Right ventricle myocardium superior (tissue), 1 donor: ENCODE measurements around the gene KDF1. TPM values are rescaled to one million over a fixed set of nuclear protein-coding genes. Genes with fewer than 3 reads are reported as not detected.
"Not testable (repeated sequence)": the region's sequence is repeated elsewhere in the genome, so short reads cannot be mapped to it uniquely, and the experiment has no call there.

Experiments
- ATAC-seq: fragments of 200-7000 bp; cut with Tn5 transposase; one replicate; pipeline ENCODE4 v1.9.1; 2020; ENCODE audit warnings: mild to moderate bottlenecking; ENCODE audit not compliant: poor library complexity
- DNase-seq: peaks from one replicate; pipeline ENCODE4 v3.0.0-alpha.2; 2020
- intact Hi-C: fragments of 100-400 bp; cut with DNase I; formaldehyde crosslinking; loops from one replicate; pipeline ENCODE4 v1.11.2; 2022
- total RNA-seq: library from RNA; stranded (reverse); fragmentation: NEBNext Ultra II Directional; extraction: Animal tissue kit (Norgen Biotek cat#: 25700); gene quantifications from one replicate; pipeline ENCODE4 v1.2.1, GENCODE V29; 2021
- donor health status: DM: no; HTN: yes; CAD: no; lungs with severe emphysema.

Gene KDF1
- total RNA-seq, 1 donor from 2014 or later: 0.35 TPM

DNA sequence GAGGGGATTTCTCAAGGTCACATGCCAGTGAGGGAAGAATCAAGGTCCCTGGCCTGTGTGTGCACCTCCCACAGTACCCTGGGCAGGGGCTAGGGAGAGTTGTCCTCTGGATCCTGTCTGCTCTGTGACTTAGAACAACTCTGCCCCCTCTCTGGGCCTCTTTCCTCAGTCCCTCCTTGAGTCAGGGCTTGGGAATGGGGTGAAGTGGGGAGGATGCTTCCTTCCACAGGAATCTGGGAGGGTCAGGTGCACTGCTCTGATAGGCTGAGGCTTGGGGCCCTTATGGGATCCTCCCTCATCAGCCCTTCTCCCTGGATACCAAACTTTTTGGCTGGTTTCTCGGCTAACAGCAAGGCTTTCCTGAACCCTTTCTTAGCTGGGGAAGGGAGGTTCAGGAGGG, 35.8 kb upstream of the KDF1 start:
- ATAC-seq: no peak
- DNase-seq: no peak
- intact Hi-C loops: loop anchor here (5.0 kb wide), 1 partner anchor 101 kb away; no protein-coding TSS in a partner anchor

DNA sequence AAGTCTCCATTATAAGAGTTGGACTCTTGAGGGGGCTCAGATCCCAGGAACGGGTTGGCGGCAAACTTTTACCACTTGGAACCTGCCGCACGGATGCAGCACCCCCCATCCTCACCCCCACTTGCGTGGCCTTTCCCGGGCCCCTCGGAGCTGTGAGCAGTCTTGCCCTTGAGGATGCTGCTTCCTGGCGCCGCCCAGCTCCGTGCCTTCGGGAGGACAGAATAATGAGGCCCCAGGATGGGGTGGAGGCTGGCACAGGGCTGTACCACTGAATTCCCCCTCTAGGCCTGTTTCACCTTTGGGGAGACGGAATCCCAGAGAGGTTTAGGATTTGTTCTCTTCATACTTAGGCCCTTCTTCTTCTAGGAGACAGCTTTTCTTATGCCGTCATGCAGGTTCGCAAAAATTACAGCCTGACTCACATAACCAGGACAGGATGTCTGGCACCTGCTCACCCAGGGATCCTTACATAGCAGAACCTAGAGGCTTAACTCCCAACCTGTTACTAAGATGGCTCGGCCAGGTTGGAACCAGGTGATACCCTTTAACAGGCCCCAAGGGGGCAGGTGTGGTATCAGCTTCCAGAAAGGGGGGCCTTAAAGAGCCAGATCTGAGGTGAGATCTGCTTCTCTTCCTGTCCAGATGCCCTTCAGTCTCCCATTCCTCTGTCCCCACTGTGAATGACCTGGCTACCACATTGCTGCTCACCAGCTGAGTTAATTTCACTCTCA, 34.7 kb upstream of the KDF1 start:
- intact Hi-C loops: loop anchor here (5.0 kb wide), 1 partner anchor 102 kb away; no protein-coding TSS in a partner anchor
- ATAC-seq (no peak), DNase-seq (no peak)

DNA sequence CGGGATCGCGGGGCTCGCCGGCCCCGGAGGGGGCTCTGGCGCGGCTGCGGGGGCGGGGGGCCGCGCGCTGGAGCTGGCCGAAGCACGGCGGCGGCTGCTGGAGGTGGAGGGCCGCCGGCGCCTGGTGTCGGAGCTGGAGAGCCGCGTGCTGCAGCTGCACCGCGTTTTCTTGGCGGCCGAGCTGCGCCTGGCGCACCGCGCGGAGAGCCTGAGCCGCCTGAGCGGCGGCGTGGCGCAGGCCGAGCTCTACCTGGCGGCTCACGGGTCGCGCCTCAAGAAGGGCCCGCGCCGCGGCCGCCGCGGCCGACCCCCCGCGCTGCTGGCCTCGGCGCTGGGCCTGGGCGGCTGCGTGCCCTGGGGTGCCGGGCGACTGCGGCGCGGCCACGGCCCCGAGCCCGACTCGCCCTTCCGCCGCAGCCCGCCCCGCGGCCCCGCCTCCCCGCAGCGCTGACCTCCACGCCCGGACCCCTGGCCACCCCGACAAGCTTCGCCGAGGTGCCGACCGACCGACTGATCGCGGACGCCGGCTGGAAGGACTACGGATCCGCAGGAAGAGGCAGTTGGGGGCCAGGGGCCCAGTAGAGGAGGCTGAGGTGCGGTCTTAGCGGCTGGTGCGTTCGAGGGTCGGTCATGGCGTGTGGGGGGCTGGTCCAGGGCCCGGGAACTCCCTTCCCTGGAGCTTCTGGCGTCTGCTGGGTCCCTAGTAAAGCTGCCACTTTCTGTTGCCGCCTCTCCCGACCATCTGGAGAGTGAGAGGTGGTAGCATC, 33.9 kb upstream of the KDF1 start:
- intact Hi-C loops: no loop called here
- no peak for ATAC-seq
- DNase-seq: no peak

DNA sequence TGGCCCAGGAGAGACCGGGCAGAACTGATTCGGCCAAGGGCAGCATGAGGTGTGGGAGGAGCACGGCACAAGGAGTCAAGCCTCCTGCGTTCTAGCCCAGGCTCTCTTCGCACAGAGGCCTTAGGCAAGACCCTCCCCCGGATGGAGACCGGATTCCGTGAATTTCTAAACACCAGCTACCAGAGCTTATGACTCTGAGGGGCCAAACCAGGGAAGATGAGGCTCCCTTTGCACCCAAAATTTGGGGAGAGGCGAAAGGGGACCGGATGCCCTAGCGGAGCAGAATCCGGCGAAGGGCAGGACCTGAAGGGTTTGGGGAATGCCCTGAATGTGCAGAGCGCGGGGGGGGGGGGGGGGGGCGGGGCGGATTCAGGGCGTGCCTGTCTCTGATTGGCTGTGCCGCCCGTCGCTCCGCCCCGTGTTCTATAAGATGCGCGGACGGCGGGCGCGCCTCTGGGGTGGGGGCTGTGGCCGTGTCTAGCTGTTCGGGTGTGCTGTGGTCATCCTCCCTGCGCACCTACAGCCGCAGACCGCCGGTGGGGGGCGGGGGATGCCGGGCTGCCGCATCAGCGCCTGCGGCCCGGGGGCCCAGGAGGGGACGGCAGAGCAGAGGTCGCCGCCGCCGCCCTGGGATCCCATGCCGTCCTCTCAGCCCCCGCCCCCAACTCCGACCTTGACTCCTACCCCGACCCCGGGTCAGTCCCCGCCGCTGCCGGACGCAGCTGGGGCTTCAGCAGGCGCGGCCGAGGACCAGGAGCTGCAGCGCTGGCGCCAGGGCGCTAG, 33.2 kb upstream of the KDF1 start, which contains the start of gene TRNP1:
Gene TRNP1, plus strand, starts transcription at position 456 of the 783 bp plus-strand sequence. Its CDS starts 95 bp downstream, at position 551.
- peak; percentile 89 for DNase-seq
- intact Hi-C loops: no loop called here
- peak; percentile 76 for ATAC-seq

DNA sequence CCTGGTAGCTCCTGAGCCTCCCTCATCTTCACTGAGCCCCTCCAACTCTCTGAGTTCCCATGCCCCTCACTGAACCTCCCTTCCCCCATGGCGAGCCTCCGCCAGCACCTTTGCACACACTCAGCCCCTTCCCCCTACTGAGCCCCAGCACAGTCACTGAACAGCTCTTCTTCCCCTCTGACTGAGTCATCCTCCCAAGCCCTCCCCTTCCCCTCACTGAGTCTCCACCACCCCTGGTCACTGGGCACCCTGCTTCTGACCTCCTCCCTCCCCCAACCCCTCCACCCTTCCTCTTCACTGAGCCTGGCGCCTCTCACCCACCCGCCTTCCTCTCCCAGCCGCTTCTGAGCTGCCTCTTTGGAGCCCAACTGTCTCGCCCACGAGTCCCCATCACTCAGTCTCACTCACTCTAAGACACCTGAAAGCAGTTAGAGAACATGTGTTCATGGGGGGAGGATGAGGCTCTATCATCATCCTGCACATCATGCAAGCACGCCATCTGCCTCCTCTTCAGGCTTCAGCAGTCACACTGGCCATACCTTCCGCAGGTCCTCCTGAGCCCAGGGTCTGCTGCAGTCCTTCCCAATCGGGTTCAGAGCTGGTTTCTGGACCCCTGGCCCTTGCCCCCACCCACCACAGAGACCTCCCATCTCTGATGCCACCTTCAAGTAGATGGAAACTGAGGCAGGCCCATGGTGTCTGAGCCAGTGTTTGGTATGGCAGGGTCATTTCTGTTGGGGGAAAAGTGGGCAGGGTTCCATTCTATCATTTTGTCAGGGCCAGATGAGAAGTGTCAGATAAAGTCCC, 31.2 kb upstream of the KDF1 start:
- intact Hi-C loops: no loop called here

DNA sequence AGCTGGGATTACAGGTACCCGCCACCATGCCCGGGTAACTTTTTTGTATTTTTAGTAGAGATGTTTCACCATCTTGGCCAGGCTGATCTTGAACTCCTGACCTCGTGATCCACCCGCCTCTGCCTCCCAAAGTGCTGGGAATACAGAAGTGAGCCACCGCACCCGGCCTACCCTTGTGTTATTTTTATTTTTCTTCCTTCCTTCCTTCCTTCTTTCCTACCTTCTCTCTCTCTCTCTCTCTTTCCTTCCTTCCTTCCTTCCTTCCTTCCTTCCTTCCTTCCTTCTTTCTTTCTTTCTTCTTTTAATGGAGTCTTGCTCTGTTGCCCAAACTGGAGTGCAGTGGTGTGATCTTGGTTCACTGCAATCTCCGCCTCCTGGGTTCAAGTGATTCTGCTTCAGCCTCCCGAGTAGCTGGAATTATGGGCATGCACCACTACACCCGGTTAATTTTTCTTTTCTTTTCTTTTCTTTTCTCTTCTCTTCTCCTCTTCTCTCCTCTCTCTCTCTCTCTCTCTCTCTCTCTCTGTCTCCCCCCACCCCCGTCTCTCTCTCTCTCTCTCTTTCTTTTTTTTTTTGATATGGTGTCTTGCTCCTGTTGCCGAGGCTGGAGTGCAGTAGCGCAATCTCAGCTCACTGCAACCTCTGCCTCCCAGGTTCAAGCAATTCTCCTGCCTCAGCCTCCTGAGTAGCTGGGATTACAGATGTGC, 29.3 kb upstream of the KDF1 start:
- ATAC-seq, intact Hi-C loops, DNase-seq: not testable (repeated sequence)

More for the DNA sequence above, 31.2 kb upstream of the KDF1 start:
- DNase-seq: no peak
- no peak for ATAC-seq

DNA sequence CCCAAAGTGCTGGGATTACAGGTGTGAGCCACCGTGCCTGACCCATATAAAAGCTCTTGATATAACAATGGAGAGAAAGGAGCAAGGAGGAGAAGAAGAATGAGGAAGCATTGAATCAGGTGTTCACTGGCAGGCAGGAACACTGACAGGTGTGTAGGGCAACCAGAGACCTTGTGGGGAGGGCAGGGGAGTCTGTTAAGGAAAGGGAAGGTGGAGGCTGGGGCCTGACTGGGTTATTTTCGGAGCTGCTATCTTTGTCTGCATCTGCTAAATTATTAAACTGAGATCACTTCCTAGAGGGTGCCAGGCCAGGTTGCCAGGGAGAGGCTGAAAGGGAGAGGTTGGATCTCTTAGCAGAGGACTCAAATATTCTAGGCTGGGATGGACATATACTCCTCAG, 26.4 kb upstream of the KDF1 start:
- DNase-seq (no peak), ATAC-seq (no peak)
- intact Hi-C loops: no loop called here

DNA sequence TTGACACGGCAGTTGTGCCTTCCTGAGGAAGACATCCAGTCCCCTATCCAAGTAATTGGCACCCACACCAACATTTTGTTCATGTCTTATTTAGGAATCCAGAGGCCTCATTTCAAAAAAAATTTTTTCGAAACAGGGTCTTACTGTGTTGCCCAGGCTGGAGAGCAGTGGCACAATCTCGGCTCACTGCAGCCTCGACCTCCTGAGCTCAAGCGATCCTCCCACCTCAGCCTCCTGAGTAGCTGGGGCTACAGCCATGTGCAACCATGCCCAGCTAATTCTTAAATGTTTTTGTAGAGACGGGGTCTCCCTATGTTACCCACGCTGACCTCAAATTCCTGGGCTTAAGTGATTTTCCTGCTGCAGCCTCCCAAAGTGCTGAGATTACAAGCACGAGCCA, 24.0 kb upstream of the KDF1 start:
- DNase-seq: no peak
- no peak for ATAC-seq
- intact Hi-C loops: no loop called here

DNA sequence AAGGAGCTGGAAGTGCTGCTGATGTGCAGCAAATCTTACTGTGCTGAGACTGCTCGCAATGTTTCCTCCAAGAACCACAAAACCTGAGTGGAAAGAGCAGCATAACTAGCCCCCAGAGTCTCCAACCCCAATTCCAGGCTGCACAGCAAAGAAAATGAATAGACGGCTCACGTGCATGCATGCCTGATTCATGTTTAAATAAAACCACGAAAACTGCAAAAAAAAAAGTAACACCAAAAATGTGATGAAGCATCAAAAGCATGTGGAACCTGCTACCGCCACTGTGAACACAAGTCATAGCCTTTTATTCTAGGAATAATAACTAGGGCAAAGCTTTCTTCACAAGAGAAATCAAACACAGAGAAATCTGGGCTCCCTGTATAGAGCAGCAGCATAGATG, 23.6 kb upstream of the KDF1 start:
- intact Hi-C loops: no loop called here
- ATAC-seq: no peak

DNA sequence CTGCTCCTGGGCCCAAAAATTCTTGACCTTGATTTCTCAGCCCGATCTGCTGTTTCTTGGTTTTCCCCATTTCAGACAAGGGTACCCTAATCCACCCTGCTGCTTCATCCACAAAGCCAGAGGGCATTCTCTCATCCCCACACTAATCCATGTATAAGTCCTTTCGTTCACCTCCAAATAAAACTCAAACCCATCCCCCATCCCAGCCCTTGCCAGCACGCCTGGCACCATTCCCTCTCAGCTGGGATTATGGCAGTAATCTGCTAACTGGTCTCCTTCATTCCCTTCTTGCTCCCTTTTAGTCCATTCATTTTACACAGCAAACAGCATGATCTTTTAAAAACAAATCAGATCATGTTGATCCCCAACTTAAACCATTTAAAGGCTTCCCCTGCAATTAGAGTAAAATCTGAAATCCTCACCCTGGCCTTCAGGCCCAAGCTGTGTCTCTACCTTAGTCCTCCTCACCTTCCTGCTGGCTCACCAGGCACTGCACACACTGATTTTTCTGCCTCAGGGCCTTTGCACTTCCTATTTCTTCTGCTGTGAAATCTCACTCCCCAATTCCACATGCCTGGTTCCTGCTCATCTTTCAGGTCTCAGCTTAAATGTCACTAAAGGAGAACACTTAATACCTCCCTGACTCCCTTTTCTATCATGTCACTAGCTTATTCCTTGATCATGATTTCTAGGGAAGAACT, 21.0 kb upstream of the KDF1 start:
- DNase-seq: no peak
- ATAC-seq: no peak
- intact Hi-C loops: no loop called here

More for the DNA sequence above, 23.6 kb upstream of the KDF1 start:
- DNase-seq: no peak

DNA sequence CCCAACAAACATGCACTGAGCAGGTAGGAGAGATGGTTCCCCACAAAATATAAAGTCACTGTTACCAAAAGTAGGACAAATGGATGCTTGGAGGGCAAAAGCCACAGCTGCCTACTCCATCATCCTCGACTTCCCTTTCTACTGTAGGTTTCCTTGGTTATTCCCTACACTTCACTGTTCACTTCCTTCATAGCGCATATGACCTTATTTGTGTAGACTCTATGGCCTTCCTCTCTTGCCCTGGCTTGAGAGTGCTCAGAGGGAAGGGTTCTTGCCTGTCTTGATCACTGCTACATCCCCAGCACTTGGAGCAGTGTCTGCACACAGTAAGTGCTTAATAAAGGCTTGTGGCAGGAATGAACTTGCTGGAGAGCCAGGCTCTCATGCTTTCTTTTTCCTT, 18.6 kb upstream of the KDF1 start:
- no peak for ATAC-seq
- no peak for DNase-seq
- intact Hi-C loops: no loop called here

DNA sequence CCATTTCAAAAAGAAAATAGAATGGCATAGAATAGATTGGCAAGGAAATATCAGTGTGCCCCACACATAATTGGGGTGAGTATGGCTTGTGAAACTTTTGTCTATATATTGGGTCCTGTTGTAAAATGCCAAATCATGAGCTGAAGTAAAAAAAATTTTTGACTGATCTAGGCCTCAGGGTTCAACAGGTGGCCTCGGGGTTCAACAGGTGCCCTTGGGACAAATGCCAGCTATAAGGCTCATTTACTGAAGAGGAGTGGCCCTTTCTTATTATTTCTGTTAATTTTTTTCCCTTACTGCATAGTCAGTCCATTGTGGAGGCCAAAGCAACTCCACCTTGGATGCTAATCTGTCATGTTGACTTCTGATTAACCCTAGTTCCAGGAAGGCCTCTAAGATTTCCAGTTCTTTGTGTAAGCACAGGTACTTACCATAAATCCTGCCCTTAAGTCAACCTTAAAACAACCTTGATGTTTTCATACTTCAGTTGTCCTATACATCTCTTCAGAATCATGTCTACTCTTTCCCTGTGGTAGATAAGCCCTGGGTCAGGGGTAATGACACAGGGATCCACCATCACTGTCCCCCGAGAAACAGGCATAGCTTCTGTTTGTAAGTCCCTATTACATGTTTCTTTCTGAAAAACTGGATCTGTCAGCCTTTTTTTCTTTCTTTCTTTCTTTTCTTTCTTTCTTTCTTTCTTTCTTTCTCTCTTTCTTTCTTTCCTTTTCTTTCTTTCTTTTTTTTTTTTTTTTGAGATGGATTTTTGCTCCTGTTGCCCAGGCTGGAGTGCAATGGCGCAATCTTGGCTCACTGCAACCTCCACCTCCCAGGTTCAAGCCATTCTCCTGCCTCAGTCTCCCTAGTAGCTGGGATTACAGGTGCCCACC, 16.6 kb upstream of the KDF1 start:
- ATAC-seq (no peak), DNase-seq (no peak)
- intact Hi-C loops: no loop called here

DNA sequence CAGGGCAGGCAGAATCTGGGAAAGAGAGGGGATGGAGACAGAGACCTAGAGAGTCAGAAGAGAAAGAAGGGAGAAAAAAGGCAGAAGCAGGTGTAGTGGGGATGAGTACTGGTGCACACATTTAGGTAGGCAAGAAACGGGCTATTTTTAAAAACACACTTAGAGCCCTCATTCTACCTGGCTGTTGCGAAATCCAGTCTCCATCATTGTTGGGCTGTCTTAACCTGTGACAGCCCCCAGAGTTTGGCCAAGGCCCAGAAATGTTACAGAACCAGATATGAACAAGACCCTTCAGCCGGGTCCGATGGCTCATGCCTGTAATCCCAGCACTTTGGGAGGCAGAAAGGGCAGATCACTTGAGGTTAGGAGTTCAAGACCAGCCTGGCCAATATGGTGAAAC, 12.6 kb upstream of the KDF1 start:
- intact Hi-C loops: no loop called here
- DNase-seq (no peak), ATAC-seq (no peak)

DNA sequence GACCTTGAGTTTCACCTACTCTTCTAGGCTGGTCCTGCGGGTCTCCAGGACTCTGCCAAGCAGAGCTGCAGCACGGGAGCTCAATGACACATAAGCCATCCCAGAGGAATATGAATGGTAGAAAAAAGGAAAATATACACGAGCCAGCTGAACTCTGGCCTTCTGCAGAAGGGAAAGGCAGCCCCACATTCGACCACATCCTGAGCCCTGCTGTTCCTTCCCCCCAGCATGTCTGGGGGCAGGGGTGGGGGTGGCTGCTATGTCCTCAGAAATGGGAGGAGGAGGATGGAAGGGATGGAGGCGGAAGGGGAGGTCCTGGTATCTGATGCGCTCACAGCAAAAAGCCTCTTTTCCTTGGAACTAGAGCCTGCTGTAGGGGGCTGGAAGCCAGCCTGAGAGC, 12.1 kb upstream of the KDF1 start:
- intact Hi-C loops: no loop called here
- ATAC-seq: no peak
- no peak for DNase-seq

DNA sequence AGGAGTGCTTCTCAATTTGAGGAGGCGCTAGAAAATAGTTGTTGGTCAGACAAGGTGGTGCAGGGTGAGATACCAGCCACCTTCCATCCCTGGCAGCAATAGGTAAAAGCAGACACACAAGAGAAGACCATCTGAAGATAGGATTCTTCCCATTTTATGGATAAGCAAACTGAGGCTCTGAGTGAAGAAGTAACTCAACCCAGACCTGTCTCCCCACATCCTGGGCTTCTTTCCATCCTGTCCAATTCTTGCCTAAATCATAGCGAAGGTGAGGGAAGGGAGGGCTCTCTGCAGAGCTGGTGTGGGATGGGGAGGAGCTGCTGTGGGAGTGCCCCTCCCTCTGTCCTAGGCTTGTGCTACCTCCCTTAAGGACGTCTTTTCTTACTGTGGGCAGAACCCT, 11.3 kb upstream of the KDF1 start:
- intact Hi-C loops: no loop called here
- ATAC-seq (no peak), DNase-seq (no peak)

DNA sequence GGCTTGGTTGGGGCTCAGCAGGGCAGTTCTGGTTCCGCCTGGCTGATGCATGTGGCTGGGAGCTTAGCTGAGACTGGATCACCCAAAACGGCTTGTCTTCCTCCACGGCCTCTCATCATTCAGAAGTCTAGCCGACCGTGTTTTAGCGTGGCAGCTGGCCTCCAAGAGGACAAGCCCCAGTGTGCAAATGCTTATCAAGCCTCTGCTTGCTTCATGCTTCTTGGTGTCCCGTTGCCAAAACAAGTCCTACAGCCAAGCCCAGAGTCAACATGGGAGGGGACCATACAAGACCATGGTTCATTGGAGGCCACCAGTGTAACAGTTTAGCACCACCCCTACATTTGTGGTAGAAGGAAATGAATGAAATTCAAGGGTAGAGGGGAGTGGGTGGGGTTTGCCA, 10.5 kb upstream of the KDF1 start:
- ATAC-seq (no peak), DNase-seq (no peak)
- intact Hi-C loops: no loop called here
